SK-N-SH (cell line): Measurements from ENCODE around the gene ADD3. TPM values are rescaled to one million over a fixed set of nuclear protein-coding genes. Genes with fewer than 3 reads are reported as not detected.

ENCODE experiments used
- CTCF ChIA-PET: fragments of 300-600, 350-600 bp; formaldehyde crosslinking; extraction: SDS; loops from one replicate; lab custom pipeline; 2021; lab: Yijun Ruan, JAX
- POLR2A ChIA-PET: fragments of 350-600 bp; sonication (Branson Sonifier 250); formaldehyde crosslinking; extraction: SDS; loops from one replicate; lab custom pipeline; 2020; ENCODE audit warnings: antibody characterized with exemption, inconsistent platforms; lab: Yijun Ruan, JAX
- DNase-seq: peaks from one replicate; pipeline ENCODE4 v3.0.0; 2012
- H2AFZ ChIP-seq: fragments of 200-600 bp; sonication (generic); 2 replicates; pipeline ENCODE4 v1.8.1; 2016; ENCODE audit warnings: antibody characterized with exemption, mild to moderate bottlenecking, low read depth
- H3F3A ChIP-seq: fragments of 200-600 bp; sonication (generic); replicated peaks from 2 replicates; pipeline ENCODE3; 2016; ENCODE audit warnings: antibody characterized with exemption, mild to moderate bottlenecking; ENCODE audit not compliant: insufficient read depth
- H3K27ac ChIP-seq, 2 experiments: fragments of 200-500 bp in 1 of 2; fragments of 200-600 bp in 1 of 2; sonication (Bioruptor generic) in 1 of 2; sonication (generic), shearing (Covaris generic) in 1 of 2; 2 replicates each; pipeline versions ENCODE4 v1.5.1 to v1.6.1; 2014 to 2016; ENCODE audit warnings: low read depth in 2 of 2, inconsistent platforms in 1 of 2, low read length in 1 of 2, mild to moderate bottlenecking in 1 of 2, mixed read lengths in 1 of 2
- H3K27me3 ChIP-seq: fragments of 200-600 bp; sonication (generic), shearing (Covaris generic); 2 replicates; pipeline ENCODE4 v1.6.1; 2016; ENCODE audit warnings: mixed run types; ENCODE audit not compliant: insufficient read depth
- H3K36me3 ChIP-seq, 2 experiments: fragments of 200-500 bp in 1 of 2; fragments of 200-600 bp in 1 of 2; sonication (Bioruptor generic) in 1 of 2; sonication (generic) in 1 of 2; replicated peaks in 1 of 2; 2 replicates each; pipeline versions ENCODE3 to v1.5.1; 2014 to 2016; ENCODE audit warnings: low read length in 1 of 2, mild to moderate bottlenecking in 1 of 2; ENCODE audit not compliant: insufficient read depth in 2 of 2, control insufficient read depth in 1 of 2
- H3K4me1 ChIP-seq, 2 experiments: fragments of 200-500 bp in 1 of 2; fragments of 200-600 bp in 1 of 2; sonication (Bioruptor generic) in 1 of 2; sonication (generic), shearing (Covaris generic) in 1 of 2; 2 replicates each; pipeline versions ENCODE4 v1.5.1 to v1.6.1; 2014 to 2016; ENCODE audit warnings: low read depth in 1 of 2, low read length in 1 of 2, mixed run types in 1 of 2; ENCODE audit not compliant: insufficient read depth in 2 of 2, control insufficient read depth in 1 of 2
- H3K4me2 ChIP-seq: fragments of 200-600 bp; sonication (generic), shearing (Covaris generic); 2 replicates; pipeline ENCODE4 v1.6.1; 2017; ENCODE audit warnings: mixed run types
- H3K4me3 ChIP-seq, 2 experiments: fragments of 200-500 bp in 1 of 2; fragments of 200-600 bp in 1 of 2; sonication (Bioruptor generic) in 1 of 2; sonication (generic), shearing (Covaris generic) in 1 of 2; 2 replicates each; pipeline versions ENCODE4 v1.5.1 to v1.8.1; 2014 to 2016; ENCODE audit warnings: low read depth in 2 of 2, inconsistent platforms in 1 of 2, low read length in 1 of 2, mild to moderate bottlenecking in 1 of 2, mixed read lengths in 1 of 2, moderate library complexity in 1 of 2
- H3K79me2 ChIP-seq: fragments of 200-600 bp; sonication (generic); 2 replicates; pipeline ENCODE4 v1.8.1; 2017; ENCODE audit warnings: mild to moderate bottlenecking; ENCODE audit not compliant: insufficient read depth
- H3K9ac ChIP-seq: fragments of 200-600 bp; sonication (generic); 2 replicates; pipeline ENCODE4 v1.6.1; 2017; ENCODE audit warnings: mixed run types
- H3K9me2 ChIP-seq: fragments of 200-600 bp; sonication (generic); 2 replicates; pipeline ENCODE4 v1.6.1; 2017; ENCODE audit warnings: mixed run types
- H3K9me3 ChIP-seq: fragments of 200-600 bp; sonication (generic); 2 replicates; pipeline ENCODE4 v1.6.1; 2017; ENCODE audit warnings: mixed run types, mild to moderate bottlenecking, moderate library complexity
- H4K20me1 ChIP-seq: fragments of 200-600 bp; sonication (generic); 2 replicates; pipeline ENCODE4 v1.6.1; 2017; ENCODE audit warnings: mild to moderate bottlenecking, mixed run types; ENCODE audit not compliant: insufficient read depth
- EZH2phosphoT487 ChIP-seq: fragments of 200-600 bp; sonication (generic); IDR thresholded peaks from 2 replicates; pipeline ENCODE4 v1.6.1; 2017; ENCODE audit warnings: low read depth, mixed run types, mild to moderate bottlenecking, antibody characterized with exemption, moderate library complexity, borderline replicate concordance
- FOXM1 ChIP-seq: IDR thresholded peaks from 2 replicates; pipeline ENCODE4 v1.4.0; 2012; ENCODE audit warnings: low read depth, mild to moderate bottlenecking
- GATA2 ChIP-seq: sonication (generic); formaldehyde crosslinking; IDR thresholded peaks from 2 replicates; pipeline ENCODE4 v1.5.0; 2020; ENCODE audit warnings: mild to moderate bottlenecking, missing genetic modification reagents
- IRF3 ChIP-seq: fragments of 150-350 bp; IDR thresholded peaks from 2 replicates; pipeline ENCODE4 v1.6.1; 2016; ENCODE audit warnings: mild to moderate bottlenecking, low read depth, low read length
- JUND ChIP-seq: IDR thresholded peaks from 2 replicates; pipeline ENCODE4 v1.4.0; 2012
- MAX ChIP-seq: IDR thresholded peaks from 2 replicates; pipeline ENCODE4 v1.4.0; 2012; ENCODE audit warnings: low read depth
- MXI1 ChIP-seq: IDR thresholded peaks from 2 replicates; pipeline ENCODE4 v1.6.1; 2012; ENCODE audit warnings: mild to moderate bottlenecking, low read depth, low read length, improper control_type of control experiment
- NFIC ChIP-seq: IDR thresholded peaks from 2 replicates; pipeline ENCODE4 v1.4.0; 2012; ENCODE audit warnings: borderline replicate concordance
- NRF1 ChIP-seq: IDR thresholded peaks from 2 replicates; pipeline ENCODE4 v1.6.1; 2012; ENCODE audit warnings: low read depth, mild to moderate bottlenecking, low read length
- POLR2AphosphoS5 ChIP-seq: IDR thresholded peaks from 2 replicates; pipeline ENCODE4 v1.6.1; 2012; ENCODE audit warnings: low read depth, low read length
- RAD21 ChIP-seq: IDR thresholded peaks from 2 replicates; pipeline ENCODE4 v1.6.1; 2012; ENCODE audit warnings: mild to moderate bottlenecking, low read length
- RFX5 ChIP-seq: IDR thresholded peaks from 2 replicates; pipeline ENCODE4 v1.6.1; 2012; ENCODE audit warnings: mild to moderate bottlenecking, improper control_type of control experiment, low read length
- SIN3A ChIP-seq: IDR thresholded peaks from 2 replicates; pipeline ENCODE4 v1.6.1; 2012; ENCODE audit warnings: low read depth, mild to moderate bottlenecking, low read length, moderate library complexity, borderline replicate concordance
- TEAD4 ChIP-seq: IDR thresholded peaks from 2 replicates; pipeline ENCODE4 v1.4.0; 2012; ENCODE audit warnings: mild to moderate bottlenecking, borderline replicate concordance; ENCODE audit not compliant: insufficient read depth
- YY1 ChIP-seq: IDR thresholded peaks from 2 replicates; pipeline ENCODE4 v1.4.0; 2012; ENCODE audit warnings: low read depth, mild to moderate bottlenecking
- ZBTB33 ChIP-seq: IDR thresholded peaks from 2 replicates; pipeline ENCODE4 v1.4.0; 2012; ENCODE audit warnings: low read depth, borderline replicate concordance
- WGBS: methylation state at CpG from one replicate; pipeline ENCODE4 v1.1.6; 2017; ENCODE audit warnings: low lambda C conversion rate; 5-methylcytosine and 5-hydroxymethylcytosine counted together
- polyA plus RNA-seq, 3 experiments: library from polyadenylated mRNA; depleted of rRNA; stranded (reverse); fragments of >200 nt; gene quantifications; 2 replicates each; pipeline ENCODE4 v1.2.3, GENCODE V29; 2012

ADD3 gene
- polyA plus RNA-seq, 1 of the 3 experiments (the other 2 are of a cell fraction): 27.6 TPM

GRCh38 chr10:110073896-110074295 lies 66.1 kb downstream of the ADD3 start:
- CTCF ChIA-PET: interaction anchor here (1.4 to 2.1 kb wide), 3 partner anchors 11 to 190 kb away, joined by 3 to 11 read pairs (median 4); no protein-coding TSS in a partner anchor
- no peaks in the 10 kb centered on the region for H3K9me2 ChIP-seq
- peaks cover 20% of the 10 kb centered on the region for H3F3A ChIP-seq
- peaks cover 24% of the 10 kb centered on the region for H3K79me2 ChIP-seq
- peaks cover 5% of the 10 kb centered on the region; the same call in 1 of the 2 replicates for H4K20me1 ChIP-seq
- no peak overlapping the region for H2AFZ ChIP-seq
- no peak for TF ChIP-seq FOXM1
- no peak for TF ChIP-seq NFIC
- H3K36me3 ChIP-seq: no peaks in the 10 kb centered on the region
- WGBS: 88% methylated on average over 2 of the region's 2 CpGs
- H3K9me3 ChIP-seq: no peaks in the 10 kb centered on the region
- H3K9ac ChIP-seq: no peak overlapping the region
- 0 out of 2 replicates have a peak overlapping the region, but pooled peaks have one; percentile 46 for H3K4me2 ChIP-seq
- DNase-seq: no peak
- POLR2A ChIA-PET: no interaction called here
- peaks cover 30 to 56% of the 10 kb centered on the region in 2 experiments for H3K4me1 ChIP-seq
- peak overlapping the region; percentile 72 to 85; a peak in 3 of 4 replicates for H3K27ac ChIP-seq
- no peak overlapping the region for H3K4me3 ChIP-seq
- H3K27me3 ChIP-seq: no peaks in the 10 kb centered on the region

- no peak for TF ChIP-seq IRF3
- TF ChIP-seq, all 33 proteins: peak for 0
- H3K9ac ChIP-seq: no peak overlapping the region
- ChIA-PET CTCF (interaction anchor here (1.4 to 2.1 kb wide), 3 partner anchors 11 to 190 kb away, joined by 3 to 11 read pairs (median 4); no protein-coding TSS in a partner anchor), POLR2A (no interaction called here)
- peaks cover 30 to 59% of the 10 kb centered on the region in 2 experiments for H3K4me1 ChIP-seq
- no peaks in the 10 kb centered on the region for H3K27me3 ChIP-seq
- H3K27ac ChIP-seq: peak overlapping the region; percentile 72 to 85
- no peak for DNase-seq
- H3K9me3 ChIP-seq: no peaks in the 10 kb centered on the region
- H4K20me1 ChIP-seq: peaks cover 5% of the 10 kb centered on the region; the same call in 1 of the 2 replicates
- no peaks in the 10 kb centered on the region for H3K36me3 ChIP-seq
- no peak overlapping the region for H3K4me3 ChIP-seq
- H2AFZ ChIP-seq: no peak overlapping the region
- H3K9me2 ChIP-seq: no peaks in the 10 kb centered on the region
- 77% methylated on average over 3 of the region's 3 CpGs for WGBS
- peaks cover 24% of the 10 kb centered on the region for H3K79me2 ChIP-seq
- peaks cover 20% of the 10 kb centered on the region for H3F3A ChIP-seq
- H3K4me2 ChIP-seq: peak overlapping the region; percentile 46; the same call in 1 of the 2 replicates
These were observed 66.5 kb downstream of the ADD3 start for GRCh38 chr10:110074298-110074697.

- Histone ChIP-seq H3K36me3 (no peaks in the 10 kb centered on the region), H3K27me3 (no peaks in the 10 kb centered on the region), H3K9me2 (no peaks in the 10 kb centered on the region), H3K27ac (peak overlapping the region; percentile 72 to 85), H3F3A (peaks cover 20% of the 10 kb centered on the region), H4K20me1 (peaks cover 5% of the 10 kb centered on the region; the same call in 1 of the 2 replicates), H2AFZ (no peak overlapping the region), H3K79me2 (peaks cover 31% of the 10 kb centered on the region), H3K9me3 (no peaks in the 10 kb centered on the region), H3K4me2 (peak overlapping the region; percentile 46), H3K9ac (peak overlapping the region; percentile 15; the same call in 1 of the 2 replicates), H3K4me3 (no peak overlapping the region; a peak in 1 of 4 replicates), H3K4me1 (peaks cover 30 to 56% of the 10 kb centered on the region in 2 experiments)
- WGBS: 72% methylated on average over 2 of the region's 2 CpGs
- ChIA-PET CTCF (interaction anchor here (0.6 to 2.1 kb wide), 4 partner anchors 12 to 522 kb away, joined by 3 to 11 read pairs (median 4); no protein-coding TSS in a partner anchor), POLR2A (no interaction called here)
- DNase-seq: no peak
- TF ChIP-seq MXI1: no peak
- TF ChIP-seq RFX5: no peak
- TF ChIP-seq MAX: no peak
- TF ChIP-seq POLR2AphosphoS5: peak; percentile 73; the same call in 1 of the 2 replicates
- no peak for TF ChIP-seq EZH2phosphoT487
- peak; percentile 57; the same call in 1 of the 2 replicates for TF ChIP-seq JUND
- TF ChIP-seq FOXM1: no peak
- peak; percentile 47; the same call in 1 of the 2 replicates for TF ChIP-seq SIN3A
- TF ChIP-seq NRF1: no peak
- TF ChIP-seq GATA2 (CRISPR knock-in tag): no peak
- peak; percentile 82; the same call in 1 of the 2 replicates for TF ChIP-seq TEAD4
- no peak for TF ChIP-seq RAD21
- 0 out of 2 replicates have a peak, but pooled peaks have one; percentile 31 for TF ChIP-seq ZBTB33
- peak; percentile 50; the same call in 1 of the 2 replicates for TF ChIP-seq NFIC
- TF ChIP-seq YY1: no peak
These were observed 67.2 kb downstream of the ADD3 start for GRCh38 chr10:110074758-110075671.
